HL-60/S4 (cell line): ENCODE measurements around the gene NF1.
"Not testable (repeated sequence)": the region's sequence is repeated elsewhere in the genome, so short reads cannot be mapped to it uniquely, and the experiment has no call there.

Source experiments
- in situ Hi-C: fragments of 300-500 bp; cut with MboI; formaldehyde crosslinking; loops from 2 replicates; pipeline ENCODE4 v1.14.3; 2022; ENCODE audit warnings: low sequenced_read_pairs

The NF1 gene

GRCh38 chr17:31094600-31095235 lies at the start of gene NF1:
TSS of gene NF1 (plus strand) at chr17:31094977. CDS start at chr17:31095310, 333 bp downstream.
- in situ Hi-C loops = no loop called here

GRCh38 chr17:31046856-31047425 lies 47.8 kb upstream of the NF1 start:
- in situ Hi-C loops = not testable (repeated sequence)

- in situ Hi-C loops = no loop called here
Measured at GRCh38 chr17:31048142-31048541, 46.6 kb upstream of the NF1 start.

- in situ Hi-C loops = no loop called here
Measured at GRCh38 chr17:31048780-31049179, 46.0 kb upstream of the NF1 start.

GRCh38 chr17:31050948-31051347 lies 43.8 kb upstream of the NF1 start:
- in situ Hi-C loops = no loop called here

GRCh38 chr17:31051506-31051905 lies 43.3 kb upstream of the NF1 start:
- in situ Hi-C loops = no loop called here

GRCh38 chr17:31052187-31052889 lies 42.4 kb upstream of the NF1 start:
- in situ Hi-C loops = no loop called here

GRCh38 chr17:31053071-31053470 lies 41.7 kb upstream of the NF1 start:
- in situ Hi-C loops = no loop called here

GRCh38 chr17:31054761-31055160 lies 40.0 kb upstream of the NF1 start:
- in situ Hi-C loops = no loop called here

GRCh38 chr17:31058976-31059375 lies 35.8 kb upstream of the NF1 start:
- in situ Hi-C loops = no loop called here

GRCh38 chr17:31060791-31061550 lies 33.8 kb upstream of the NF1 start:
- in situ Hi-C loops = no loop called here

GRCh38 chr17:31061678-31062077 lies 33.1 kb upstream of the NF1 start:
- in situ Hi-C loops = no loop called here

- in situ Hi-C loops = no loop called here
Measured at GRCh38 chr17:31062346-31062745, 32.4 kb upstream of the NF1 start.

- in situ Hi-C loops = no loop called here
Measured at GRCh38 chr17:31064707-31065106, 30.1 kb upstream of the NF1 start.

- in situ Hi-C loops = no loop called here
Measured at GRCh38 chr17:31067691-31068184, 27.0 kb upstream of the NF1 start.

- in situ Hi-C loops = no loop called here
Measured at GRCh38 chr17:31068291-31068690, 26.5 kb upstream of the NF1 start.

GRCh38 chr17:31072186-31072585 lies 22.6 kb upstream of the NF1 start:
- in situ Hi-C loops = no loop called here

GRCh38 chr17:31073411-31073810 lies 21.4 kb upstream of the NF1 start:
- in situ Hi-C loops = no loop called here

GRCh38 chr17:31074772-31075555 lies 19.8 kb upstream of the NF1 start:
- in situ Hi-C loops = no loop called here

- in situ Hi-C loops = no loop called here
Measured at GRCh38 chr17:31078290-31078689, 16.5 kb upstream of the NF1 start.

GRCh38 chr17:31079731-31080130 lies 15.0 kb upstream of the NF1 start:
- in situ Hi-C loops = no loop called here
